ENCODE results near the gene WNT1.

The WNT1 gene

DNA sequence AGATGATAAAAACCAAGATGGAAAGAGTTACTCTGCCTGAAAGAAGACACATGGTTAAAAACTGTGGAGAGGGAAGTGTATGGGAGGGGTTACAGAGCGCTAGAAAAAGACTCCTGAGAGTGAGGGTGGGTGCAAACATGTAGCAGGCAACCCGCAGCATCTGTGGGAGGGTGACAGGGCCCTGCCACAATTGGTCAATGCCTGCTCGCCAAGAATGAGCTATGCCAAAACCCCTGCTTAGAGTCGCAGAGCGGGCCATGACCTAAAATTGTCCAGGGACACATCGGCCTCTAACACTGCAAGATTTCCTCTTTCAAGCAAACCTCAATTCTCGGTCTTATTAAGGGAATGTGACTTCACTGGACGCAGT lies 39.8 kb downstream of the WNT1 start:
- POLR2A ChIA-PET (ENCODE audit: low non-redundant PET) = interaction anchor here (0.7 to 1.0 kb wide), 2 partner anchors 17 to 113 kb away, joined by 3 read pairs; no protein-coding TSS in a partner anchor

DNA sequence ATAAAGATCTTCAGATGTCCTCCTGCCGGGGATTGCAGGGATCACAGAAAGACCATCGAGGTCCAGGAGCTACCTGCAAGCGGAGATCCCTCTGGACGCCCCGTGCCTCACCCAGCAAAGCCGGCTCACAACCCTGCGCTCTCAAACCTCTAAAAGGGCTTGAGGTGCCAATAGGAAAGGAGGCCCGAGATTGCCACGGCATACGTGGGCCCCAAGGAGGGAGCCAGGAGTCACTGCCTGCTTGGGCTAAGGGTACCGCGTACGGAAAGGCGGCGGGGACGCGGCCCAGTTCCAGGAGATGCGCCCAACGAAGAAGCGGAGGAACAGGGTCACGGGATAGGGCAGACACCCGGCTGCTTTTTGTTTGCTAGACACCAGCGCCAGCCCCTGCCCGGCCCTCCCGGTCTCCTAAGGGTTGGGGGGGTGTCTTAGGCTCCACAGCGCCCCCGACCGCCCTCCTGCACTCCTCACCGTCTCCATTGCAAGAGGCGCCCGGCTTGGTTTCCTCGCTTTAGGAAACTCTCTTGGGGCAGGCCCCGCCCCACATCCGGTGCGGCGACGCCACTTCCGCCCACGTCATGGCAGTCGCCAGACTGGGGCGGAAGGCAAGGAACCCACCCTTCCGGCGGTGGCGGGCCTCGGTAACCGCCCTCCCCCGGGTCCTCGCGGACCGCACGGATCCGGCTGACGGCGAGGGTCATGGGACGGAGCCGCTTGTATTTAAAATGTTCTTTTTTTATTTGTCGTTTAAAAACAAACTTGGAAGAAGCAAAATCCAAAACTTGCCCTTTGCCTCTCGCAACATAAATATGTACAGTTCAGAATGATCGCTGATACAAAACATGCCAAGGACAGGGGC lies 40.4 kb downstream of the WNT1 start, which contains the start of gene PRKAG1:
TSS of gene PRKAG1 (minus strand) at position 516 of the 859 bp plus-strand sequence. CDS start at position 480, 36 bp downstream.
- CTCF ChIA-PET = interaction anchor here (0.6 to 1.1 kb wide), 7 partner anchors 9 to 190 kb away, joined by 3 to 7 read pairs (median 4); no protein-coding TSS in a partner anchor
- H3K27ac ChIP-seq = peak within 1 kb of the TSS; percentile 84
- POLR2A ChIA-PET (ENCODE audit: low non-redundant PET) = interaction anchor here (0.7 to 1.0 kb wide), 2 partner anchors 17 to 112 kb away, joined by 3 read pairs; no protein-coding TSS in a partner anchor
- DNase-seq (ENCODE audit: low spot score) = peak; percentile 99
- TF ChIP-seq CTCF (conservative IDR thresholded peaks at IDR 0.05; ENCODE audit: low read depth) = peak; percentile 61

More for the DNA sequence above, 39.8 kb downstream of the WNT1 start:
- H3K27ac ChIP-seq = peak overlapping the region; percentile 84
- DNase-seq (ENCODE audit: low spot score) = no peak
- CTCF ChIA-PET = interaction anchor here (0.6 to 1.1 kb wide), 7 partner anchors 8 to 190 kb away, joined by 3 to 7 read pairs (median 4); no protein-coding TSS in a partner anchor
- no peak for TF ChIP-seq CTCF (conservative IDR thresholded peaks at IDR 0.05; ENCODE audit: low read depth)

- peak overlapping the region; percentile 84 for H3K27ac ChIP-seq
- TF ChIP-seq CTCF (conservative IDR thresholded peaks at IDR 0.05; ENCODE audit: low read depth) = no peak
- no peak for DNase-seq (ENCODE audit: low spot score)
- POLR2A ChIA-PET (ENCODE audit: low non-redundant PET) = no interaction called here
- CTCF ChIA-PET = interaction anchor here (0.8 kb wide), 1 partner anchor 157 kb away, joined by 3 read pairs; no protein-coding TSS in a partner anchor
Observed at GRCh38 chr12:49019120-49019430, 41.0 kb downstream of the WNT1 start.

DNA sequence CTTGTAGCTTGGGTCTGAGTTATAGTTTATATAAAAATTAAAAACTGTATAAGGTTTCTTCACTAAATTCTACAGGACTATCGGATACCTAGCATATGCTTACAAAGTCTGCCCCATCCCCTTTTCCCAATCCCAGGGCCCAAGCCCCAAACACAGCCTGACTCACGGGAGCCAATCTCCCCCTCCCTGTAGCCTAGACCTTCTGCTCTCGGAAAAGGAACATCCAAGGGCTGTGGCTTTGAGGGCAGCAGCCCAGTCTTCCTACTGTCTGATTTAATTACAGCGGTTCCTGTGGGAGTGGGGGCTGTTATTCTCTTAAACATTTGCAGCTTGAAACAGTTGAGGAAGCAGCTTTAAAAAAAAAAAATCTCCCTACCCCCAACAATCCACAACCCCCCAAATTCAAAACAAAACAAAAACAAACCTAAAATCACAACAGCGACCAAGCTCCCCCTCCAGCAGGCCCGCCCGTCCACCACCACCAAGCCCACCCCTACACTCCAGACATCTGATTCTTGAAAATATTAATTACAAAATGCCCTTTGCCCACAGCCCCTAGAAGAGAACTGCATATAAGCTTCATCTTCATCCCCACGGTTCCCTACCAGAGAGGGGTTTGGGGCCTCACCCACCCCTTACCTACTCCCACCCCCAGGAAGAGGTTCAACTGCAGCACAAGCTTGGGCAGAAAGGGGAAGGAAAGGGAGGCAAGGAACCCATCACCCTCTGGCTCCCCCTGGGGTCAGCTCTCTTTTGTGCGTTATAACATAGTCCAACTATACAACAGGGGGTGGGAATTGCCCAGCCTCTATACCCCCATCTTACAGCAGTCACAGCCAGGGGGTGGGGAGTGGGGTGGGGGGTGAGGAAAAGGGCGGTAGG lies 41.6 kb downstream of the WNT1 start:
- H3K27ac ChIP-seq = peak overlapping the region; percentile 71
- DNase-seq (ENCODE audit: low spot score) = peak; percentile 50
- 0 out of 2 replicates have a peak, but pooled peaks have one; percentile 15 for TF ChIP-seq CTCF (conservative IDR thresholded peaks at IDR 0.05; ENCODE audit: low read depth)
- ChIA-PET POLR2A (ENCODE audit: low non-redundant PET) (no interaction called here), CTCF (interaction anchor here (0.6 to 0.8 kb wide), 3 partner anchors 14 to 158 kb away, joined by 3 to 5 read pairs (median 3); no protein-coding TSS in a partner anchor)

DNA sequence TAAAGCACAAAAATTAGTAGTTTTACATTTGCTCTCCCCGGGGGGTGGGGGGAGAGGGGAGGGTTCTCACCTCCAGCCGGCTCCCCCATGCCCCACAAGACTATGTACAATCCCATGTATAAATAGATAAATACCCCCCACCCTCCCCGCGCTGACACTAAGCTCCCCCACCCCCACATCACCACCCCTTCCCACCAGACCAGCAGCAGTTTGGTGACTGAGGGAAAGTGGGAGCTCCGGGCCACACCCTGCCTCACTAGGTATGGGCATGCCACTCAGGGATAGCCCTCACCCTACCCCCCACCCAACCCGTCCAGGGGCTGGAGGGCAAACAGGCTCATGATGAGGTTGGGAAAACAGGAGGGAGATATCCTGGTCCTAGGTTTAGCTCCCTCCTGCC lies 42.3 kb downstream of the WNT1 start:
- POLR2A ChIA-PET (ENCODE audit: low non-redundant PET) = no interaction called here
- H3K27ac ChIP-seq = peak overlapping the region; percentile 71
- CTCF ChIA-PET = no interaction called here
- DNase-seq (ENCODE audit: low spot score) = no peak
- TF ChIP-seq CTCF (conservative IDR thresholded peaks at IDR 0.05; ENCODE audit: low read depth) = no peak

Measured in RWPE1 (cell line).